ENCODE data around the gene PIGQ.

DNA sequence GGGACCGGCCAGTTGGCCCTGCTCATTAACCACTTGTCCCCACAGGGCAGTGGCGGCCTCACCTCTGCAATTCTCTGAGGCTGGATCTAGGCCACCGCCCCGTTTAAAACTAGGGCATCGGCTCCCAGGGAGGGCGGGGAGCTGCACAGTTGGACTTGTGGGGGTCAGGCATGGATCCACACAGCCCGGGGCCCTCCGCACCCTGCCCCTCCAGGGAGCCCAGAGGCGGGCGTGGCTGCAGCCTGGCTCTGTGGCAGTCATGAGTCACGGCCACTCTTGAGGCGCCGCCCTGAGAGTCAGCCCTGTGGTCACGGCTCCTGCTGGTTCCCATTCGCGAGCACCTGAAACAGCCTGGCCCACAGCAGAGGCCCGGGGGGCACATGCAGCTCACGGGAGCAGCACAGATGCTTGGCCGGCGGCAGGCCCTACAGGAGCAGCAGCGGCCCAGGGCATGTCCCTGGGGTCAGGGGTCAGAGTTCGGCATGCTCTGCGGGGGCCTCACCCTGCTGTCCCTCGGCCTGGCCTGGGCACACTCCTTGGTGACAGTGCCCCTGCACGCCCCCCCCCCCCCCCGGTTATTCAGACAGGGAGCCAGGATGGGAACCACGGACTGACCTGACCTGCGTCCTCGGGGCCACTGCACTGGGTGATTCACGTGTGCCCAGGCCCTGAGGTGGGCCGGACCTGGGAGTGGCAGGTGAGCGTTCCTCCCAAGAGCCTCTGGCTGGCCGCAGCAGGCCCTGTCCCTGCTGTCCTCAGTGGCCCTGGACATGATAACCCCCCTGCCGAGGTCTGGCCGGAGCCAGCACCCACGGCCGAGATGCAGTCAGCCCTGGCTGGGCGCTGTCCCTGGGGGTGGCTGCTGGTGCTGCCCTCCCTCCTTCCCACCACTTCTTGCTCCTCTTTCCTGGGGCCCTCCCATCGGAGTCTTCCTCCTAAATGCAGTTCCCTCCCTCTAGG lies 34.0 kb upstream of the PIGQ start:
- TF ChIP-seq, protein P1, sequence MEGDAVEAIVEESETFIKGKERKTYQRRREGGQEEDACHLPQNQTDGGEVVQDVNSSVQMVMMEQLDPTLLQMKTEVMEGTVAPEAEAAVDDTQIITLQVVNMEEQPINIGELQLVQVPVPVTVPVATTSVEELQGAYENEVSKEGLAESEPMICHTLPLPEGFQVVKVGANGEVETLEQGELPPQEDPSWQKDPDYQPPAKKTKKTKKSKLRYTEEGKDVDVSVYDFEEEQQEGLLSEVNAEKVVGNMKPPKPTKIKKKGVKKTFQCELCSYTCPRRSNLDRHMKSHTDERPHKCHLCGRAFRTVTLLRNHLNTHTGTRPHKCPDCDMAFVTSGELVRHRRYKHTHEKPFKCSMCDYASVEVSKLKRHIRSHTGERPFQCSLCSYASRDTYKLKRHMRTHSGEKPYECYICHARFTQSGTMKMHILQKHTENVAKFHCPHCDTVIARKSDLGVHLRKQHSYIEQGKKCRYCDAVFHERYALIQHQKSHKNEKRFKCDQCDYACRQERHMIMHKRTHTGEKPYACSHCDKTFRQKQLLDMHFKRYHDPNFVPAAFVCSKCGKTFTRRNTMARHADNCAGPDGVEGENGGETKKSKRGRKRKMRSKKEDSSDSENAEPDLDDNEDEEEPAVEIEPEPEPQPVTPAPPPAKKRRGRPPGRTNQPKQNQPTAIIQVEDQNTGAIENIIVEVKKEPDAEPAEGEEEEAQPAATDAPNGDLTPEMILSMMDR (IDR thresholded peaks at IDR 0.05; ENCODE audit: control extremely low read depth in 1 of 3, insufficient read depth in 1 of 3, low read depth in 1 of 3, low read length in 3 of 3), result no peak
- TF ChIP-seq SP1 (IDR thresholded peaks at IDR 0.05; ENCODE audit: low read depth, low read length), result no peak
- TF ChIP-seq JUND (IDR thresholded peaks at IDR 0.05; ENCODE audit: low read length), result no peak
- no peak for TF ChIP-seq JUN (IDR thresholded peaks at IDR 0.05; ENCODE audit: low read depth, low read length)
- TF ChIP-seq CHD2 (IDR thresholded peaks at IDR 0.05; ENCODE audit: low read length), result no peak

Data from H1 (cell line).